ENCODE measurements around the gene MATN3.
A peak's percentile ranks its signal among the peaks of the same experiment; 100 is the strongest.

The MATN3 gene

GRCh38 chr2:19993731-19994130 is 18.7 kb downstream of the MATN3 start:
- no peak overlapping the region for H3K4me3 ChIP-seq (ENCODE audit: low read depth in 1 of 2, low read length in 1 of 2)
- peaks cover 48% of the 10 kb centered on the region for H3K27me3 ChIP-seq
- H3K9me3 ChIP-seq: no peaks in the 10 kb centered on the region
- no peak overlapping the region for H3K27ac ChIP-seq
- TF ChIP-seq CTCF (IDR thresholded peaks at IDR 0.05): no peak
- peaks cover 14% of the 10 kb centered on the region in 2 experiments for H3K4me1 ChIP-seq (ENCODE audit: control insufficient read depth in 1 of 2, insufficient read depth in 1 of 2, low read depth in 1 of 2, low read length in 1 of 2)
- H3K36me3 ChIP-seq: no peaks in the 10 kb centered on the region

DNA sequence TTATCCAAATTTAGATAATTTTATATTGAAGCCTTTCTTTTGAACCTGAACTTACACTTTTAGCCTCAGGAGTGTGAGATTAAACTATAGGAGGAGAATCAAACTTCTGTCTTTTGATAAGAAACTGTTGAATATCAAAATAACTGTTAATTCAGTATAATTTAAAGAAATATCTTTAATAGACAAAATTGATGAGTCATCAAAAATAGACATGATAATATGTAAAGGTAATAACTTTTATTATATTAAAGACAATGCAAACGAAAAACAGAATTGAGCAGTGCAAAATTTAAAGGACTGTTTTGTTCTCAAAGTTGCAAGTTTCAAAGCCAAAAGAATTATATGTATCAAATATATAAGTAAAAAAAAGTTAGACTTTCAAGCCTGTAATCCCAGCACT is 20.6 kb downstream of the MATN3 start:
- Histone ChIP-seq H3K36me3 (no peaks in the 10 kb centered on the region), H3K27me3 (peaks cover 55% of the 10 kb centered on the region), H3K4me1 (ENCODE audit: control insufficient read depth in 1 of 2, insufficient read depth in 1 of 2, low read depth in 1 of 2, low read length in 1 of 2) (peaks cover 14% of the 10 kb centered on the region in 2 experiments), H3K27ac (no peak overlapping the region), H3K4me3 (ENCODE audit: low read depth in 1 of 2, low read length in 1 of 2) (no peak overlapping the region), H3K9me3 (no peaks in the 10 kb centered on the region)
- TF ChIP-seq CTCF (IDR thresholded peaks at IDR 0.05): no peak

DNA sequence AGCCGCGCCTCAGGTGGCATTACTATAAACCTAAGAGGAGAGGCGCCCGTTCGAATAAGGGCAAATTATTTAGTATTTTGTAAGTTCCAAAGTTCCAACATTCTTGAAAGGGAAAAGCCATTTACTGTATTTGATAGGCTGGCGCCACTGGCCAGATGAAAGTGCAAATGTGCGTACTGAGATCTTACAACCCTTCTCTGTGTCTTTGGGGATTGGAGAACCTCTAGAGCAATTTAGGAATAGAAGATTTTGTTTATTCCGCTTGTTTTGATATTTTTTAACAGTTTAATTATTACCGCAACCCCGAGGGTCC is 22.1 kb downstream of the MATN3 start:
- Histone ChIP-seq H3K9me3 (no peaks in the 10 kb centered on the region), H3K27ac (peak overlapping the region; percentile 50), H3K4me3 (ENCODE audit: low read depth in 1 of 2, low read length in 1 of 2) (peak overlapping the region; percentile 75 to 87), H3K4me1 (ENCODE audit: control insufficient read depth in 1 of 2, insufficient read depth in 1 of 2, low read depth in 1 of 2, low read length in 1 of 2) (peaks cover 14% of the 10 kb centered on the region in 2 experiments), H3K36me3 (no peaks in the 10 kb centered on the region), H3K27me3 (peaks cover 55% of the 10 kb centered on the region)
- TF ChIP-seq CTCF (IDR thresholded peaks at IDR 0.05): no peak

- H3K27ac ChIP-seq: peak within 1 kb of the TSS; percentile 50
- no peaks in the 10 kb centered on the region for H3K36me3 ChIP-seq
- peaks cover 55% of the 10 kb centered on the region for H3K27me3 ChIP-seq
- H3K4me1 ChIP-seq (ENCODE audit: control insufficient read depth in 1 of 2, insufficient read depth in 1 of 2, low read depth in 1 of 2, low read length in 1 of 2): peaks cover 14% of the 10 kb centered on the region in 2 experiments
- H3K9me3 ChIP-seq: no peaks in the 10 kb centered on the region
- TF ChIP-seq CTCF (IDR thresholded peaks at IDR 0.05): no peak
- peak within 1 kb of the TSS; percentile 75 to 87 for H3K4me3 ChIP-seq (ENCODE audit: low read depth in 1 of 2, low read length in 1 of 2)
Observed at GRCh38 chr2:19989667-19990415, 22.6 kb downstream of the MATN3 start, which contains the start of gene WDR35. TSS of gene WDR35 (minus strand) at chr2:19990105. CDS start at chr2:19990015, 90 bp downstream.

GRCh38 chr2:19989342-19989666 is 23.2 kb downstream of the MATN3 start:
- Histone ChIP-seq H3K27me3 (peaks cover 50% of the 10 kb centered on the region), H3K4me1 (ENCODE audit: control insufficient read depth in 1 of 2, insufficient read depth in 1 of 2, low read depth in 1 of 2, low read length in 1 of 2) (peaks cover 14% of the 10 kb centered on the region in 2 experiments)
- TF ChIP-seq CTCF (IDR thresholded peaks at IDR 0.05): no peak

More at GRCh38 chr2:19989342-19989666, 23.2 kb downstream of the MATN3 start:
- Histone ChIP-seq H3K27ac (peak overlapping the region; percentile 50), H3K9me3 (no peaks in the 10 kb centered on the region), H3K4me3 (ENCODE audit: low read depth in 1 of 2, low read length in 1 of 2) (peak overlapping the region; percentile 75 to 87), H3K36me3 (no peaks in the 10 kb centered on the region)

Measured in neutrophil (primary cell).